Adrenal gland (tissue), 12 donors: ENCODE results near the gene YOD1. TPM values are rescaled to one million over a fixed set of nuclear protein-coding genes. Genes with fewer than 3 reads are reported as not detected.
A peak's percentile ranks its signal among the peaks of the same experiment; 100 is the strongest.

Experiments
- DNase-seq, 7 donors: peaks; one replicate each; pipeline ENCODE4 v3.0.0-alpha.2; 2019 to 2020
- H3K27ac ChIP-seq, 5 donors: fragments of 200-600 bp; sonication (generic) in 4 of 5; 1 replicate in 3 of 5; 2 replicates in 2 of 5; pipeline versions ENCODE4 v1.5.1 to v1.8.0; 2016 to 2020; ENCODE audit warnings: mild to moderate bottlenecking in 1 of 5
- H3K27me3 ChIP-seq: fragments of 200-600 bp; 2 replicates; pipeline ENCODE4 v1.8.0; 2021
- H3K36me3 ChIP-seq, 2 donors: fragments of 200-600 bp; replicated peaks in 1 of 2; 1 replicate in 1 of 2; 2 replicates in 1 of 2; pipeline versions ENCODE4 v1.5.1 to v1.8.0; 2018 to 2022
- H3K4me1 ChIP-seq, 2 donors: fragments of 200-600 bp; replicated peaks in 1 of 2; 1 replicate in 1 of 2; 2 replicates in 1 of 2; pipeline versions ENCODE4 v1.5.1 to v1.8.0; 2018 to 2021
- H3K4me3 ChIP-seq, 4 donors: fragments of 200-600 bp; sonication (generic) in 3 of 4; one replicate each; pipeline ENCODE4 v1.5.1; 2016 to 2018
- H3K9me3 ChIP-seq, 3 donors: fragments of 200-600 bp; sonication (generic) in 1 of 3; replicated peaks in 1 of 3; 1 replicate in 2 of 3; 2 replicates in 1 of 3; pipeline versions ENCODE4 v1.5.1 to v1.8.0; 2016 to 2021
- POLR2A ChIP-seq, 2 donors: fragments of 450-650 bp; IDR thresholded peaks; one replicate each; pipeline ENCODE4 v1.6.1; 2017; ENCODE audit warnings: antibody characterized with exemption in 2 of 2, mild to moderate bottlenecking in 2 of 2, moderate library complexity in 1 of 2
- WGBS, 4 donors: extraction: QIAGEN DNeasy Blood & Tissue Kit in 2 of 4; methylation state at CpG; one replicate each; pipeline versions ENCODE4 v1.1.5 to v1.1.7; 2013 to 2017; 5-methylcytosine and 5-hydroxymethylcytosine counted together
- intact Hi-C, 2 donors: fragments of 100-400 bp; cut with DNase I; formaldehyde crosslinking; loops; one replicate each; pipeline versions ENCODE4 v1.14.1 to v1.15.0; 2022 to 2023
- polyA plus RNA-seq, 3 donors: library from polyadenylated mRNA; stranded (reverse); fragments of 200-250 nt in 2 of 3; fragments of 350-450 nt in 1 of 3; fragmentation: Illumina TruSeq in 1 of 3; extraction: RNeasy Lipid Tissue Mini Kit (QIAGEN cat#74804) in 1 of 3; gene quantifications; one replicate each; pipeline ENCODE4 v1.2.3, GENCODE V29; 2013 to 2014
- total RNA-seq, 9 donors: library from RNA; depleted of rRNA in 4 of 9; stranded (reverse); fragments of >200 nt in 4 of 9; fragments of 120-200 nt in 1 of 9; fragmentation: NEBNext Ultra II Directional in 1 of 9; extraction: Animal tissue kit (Norgen Biotek cat#: 25700) in 1 of 9; gene quantifications; one replicate each; pipeline versions ENCODE4 v1.1.0 to v1.2.4, GENCODE V29; 2013 to 2023
- TF ChIP-seq, protein P1 (sequence below), 6 experiments: fragments of 450-650 bp in 4 of 6; fragments of 200-600 bp in 2 of 6; sonication (generic) in 1 of 6; IDR thresholded peaks; 1 replicate in 5 of 6; 2 replicates in 1 of 6; pipeline versions ENCODE4 v1.5.1 to v1.8.0; 2016 to 2021; ENCODE audit warnings: antibody characterized with exemption in 6 of 6, mild to moderate bottlenecking in 2 of 6, moderate library complexity in 1 of 6
- donor health status: healthy with polysubstance abuse.
- donor health status: Bipolar disorder and iron deficiency.
- donor health status: DM: yes; HTN: yes; CAD: no.
- donor health status: DM: no; HTN: no; CAD: no.
- donor health status: DM: no; HTN: no; CAD: no.
- donor health status: DM: yes; HTN: yes; CAD: no.

YOD1 gene
- total and polyA plus RNA-seq, 12 donors, result 2.5 to 22.1 (median 8.6) TPM

DNA sequence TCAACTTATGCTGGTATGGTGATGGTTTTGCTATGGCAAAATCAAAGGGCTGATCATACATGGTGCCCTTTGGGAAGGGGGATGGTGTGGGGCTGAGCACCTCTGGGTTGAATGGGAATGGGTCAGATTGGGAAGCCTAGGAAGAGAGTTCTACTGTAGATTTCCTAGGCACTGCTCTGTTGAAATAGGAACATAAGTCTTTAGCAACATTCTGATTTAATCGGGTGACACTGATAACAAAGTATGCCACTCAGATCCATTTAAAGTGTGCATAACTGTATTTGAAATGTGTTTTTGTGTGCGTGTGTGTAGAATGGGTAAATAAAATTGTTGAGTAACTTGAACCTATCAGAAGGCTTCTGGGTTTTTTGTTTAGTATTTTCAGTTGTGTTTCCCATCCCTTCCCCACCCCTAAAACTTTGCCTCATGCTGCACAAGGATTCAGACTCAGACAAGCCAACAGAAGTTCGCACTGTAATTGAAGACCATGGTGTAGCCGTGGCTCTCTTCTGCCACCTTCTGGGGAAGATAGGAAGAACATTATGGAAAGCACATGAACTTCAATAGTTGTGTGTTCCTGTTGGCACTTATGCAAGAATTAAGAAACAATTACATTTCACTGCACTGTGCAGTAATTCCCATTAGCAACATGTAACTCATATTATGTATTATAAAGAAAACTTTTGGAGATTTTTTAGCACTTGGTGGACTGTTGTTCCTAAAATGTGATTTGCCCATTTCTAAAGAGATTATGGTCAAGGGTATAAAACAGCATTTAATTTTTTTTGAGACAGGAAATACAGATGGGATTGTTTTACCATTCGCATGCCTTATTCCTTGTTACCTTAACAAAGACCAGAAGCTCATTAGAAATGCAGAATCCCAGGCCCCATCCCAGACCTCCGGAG, 26.7 kb upstream of the YOD1 start:
- H3K4me3 ChIP-seq, result no peak overlapping the region

DNA sequence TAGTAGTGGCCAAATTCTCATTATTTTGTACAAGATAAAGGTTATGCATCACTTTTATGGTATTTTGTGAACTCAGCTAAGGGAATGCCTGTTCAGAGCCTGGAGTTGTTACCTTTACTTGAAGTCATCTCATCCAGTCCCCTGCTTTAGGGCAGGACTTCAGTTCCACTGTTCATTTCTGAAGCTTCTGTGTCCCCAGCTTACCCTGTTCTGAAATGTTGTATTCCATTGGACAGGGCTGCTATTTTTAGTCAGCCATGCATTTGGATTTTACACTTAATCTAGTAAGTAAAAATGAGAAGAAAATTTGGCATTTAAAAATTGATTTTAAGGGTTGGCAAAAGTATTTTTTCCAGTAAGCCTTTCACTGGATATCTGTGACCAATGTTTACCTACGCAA, 26.0 kb upstream of the YOD1 start:
- no peaks in the 10 kb centered on the region for H3K27me3 ChIP-seq
- H3K4me1 ChIP-seq, result no peaks in the 10 kb centered on the region
- H3K4me3 ChIP-seq, result no peak overlapping the region
- 93 to 100% (median 97%) methylated on average over 1 of the region's 1 CpG for WGBS, 4 donors
- no peaks in the 10 kb centered on the region for H3K9me3 ChIP-seq
- no peak overlapping the region for H3K27ac ChIP-seq
- H3K36me3 ChIP-seq, result peaks cover 0 to 9% of the 10 kb centered on the region in 2 donors
- no peak for DNase-seq
- intact Hi-C loops, result no loop called here
- TF ChIP-seq, protein P1, sequence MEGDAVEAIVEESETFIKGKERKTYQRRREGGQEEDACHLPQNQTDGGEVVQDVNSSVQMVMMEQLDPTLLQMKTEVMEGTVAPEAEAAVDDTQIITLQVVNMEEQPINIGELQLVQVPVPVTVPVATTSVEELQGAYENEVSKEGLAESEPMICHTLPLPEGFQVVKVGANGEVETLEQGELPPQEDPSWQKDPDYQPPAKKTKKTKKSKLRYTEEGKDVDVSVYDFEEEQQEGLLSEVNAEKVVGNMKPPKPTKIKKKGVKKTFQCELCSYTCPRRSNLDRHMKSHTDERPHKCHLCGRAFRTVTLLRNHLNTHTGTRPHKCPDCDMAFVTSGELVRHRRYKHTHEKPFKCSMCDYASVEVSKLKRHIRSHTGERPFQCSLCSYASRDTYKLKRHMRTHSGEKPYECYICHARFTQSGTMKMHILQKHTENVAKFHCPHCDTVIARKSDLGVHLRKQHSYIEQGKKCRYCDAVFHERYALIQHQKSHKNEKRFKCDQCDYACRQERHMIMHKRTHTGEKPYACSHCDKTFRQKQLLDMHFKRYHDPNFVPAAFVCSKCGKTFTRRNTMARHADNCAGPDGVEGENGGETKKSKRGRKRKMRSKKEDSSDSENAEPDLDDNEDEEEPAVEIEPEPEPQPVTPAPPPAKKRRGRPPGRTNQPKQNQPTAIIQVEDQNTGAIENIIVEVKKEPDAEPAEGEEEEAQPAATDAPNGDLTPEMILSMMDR (IDR thresholded peaks at IDR 0.05), result no peak
- no peak for TF ChIP-seq POLR2A (IDR thresholded peaks at IDR 0.05)

More for the DNA sequence above, 26.7 kb upstream of the YOD1 start:
- Histone ChIP-seq H3K27ac (no peak overlapping the region), H3K36me3 (peaks cover 0 to 8% of the 10 kb centered on the region in 2 donors), H3K27me3 (no peaks in the 10 kb centered on the region), H3K9me3 (no peaks in the 10 kb centered on the region), H3K4me1 (no peaks in the 10 kb centered on the region)
- no peak for TF ChIP-seq POLR2A (IDR thresholded peaks at IDR 0.05)
- TF ChIP-seq, protein P1 (IDR thresholded peaks at IDR 0.05), result peak; percentile 85 to 91 (median 88)
- WGBS, 4 donors, result 36 to 40% (median 38%) methylated on average over 6 of the region's 6 CpGs
- intact Hi-C loops, result loop anchor here in 1 of 2 donors (2.0 kb wide), 1 partner anchor 29 kb away; no protein-coding TSS in a partner anchor
- peak; percentile 62 to 85 (median 76) for DNase-seq

DNA sequence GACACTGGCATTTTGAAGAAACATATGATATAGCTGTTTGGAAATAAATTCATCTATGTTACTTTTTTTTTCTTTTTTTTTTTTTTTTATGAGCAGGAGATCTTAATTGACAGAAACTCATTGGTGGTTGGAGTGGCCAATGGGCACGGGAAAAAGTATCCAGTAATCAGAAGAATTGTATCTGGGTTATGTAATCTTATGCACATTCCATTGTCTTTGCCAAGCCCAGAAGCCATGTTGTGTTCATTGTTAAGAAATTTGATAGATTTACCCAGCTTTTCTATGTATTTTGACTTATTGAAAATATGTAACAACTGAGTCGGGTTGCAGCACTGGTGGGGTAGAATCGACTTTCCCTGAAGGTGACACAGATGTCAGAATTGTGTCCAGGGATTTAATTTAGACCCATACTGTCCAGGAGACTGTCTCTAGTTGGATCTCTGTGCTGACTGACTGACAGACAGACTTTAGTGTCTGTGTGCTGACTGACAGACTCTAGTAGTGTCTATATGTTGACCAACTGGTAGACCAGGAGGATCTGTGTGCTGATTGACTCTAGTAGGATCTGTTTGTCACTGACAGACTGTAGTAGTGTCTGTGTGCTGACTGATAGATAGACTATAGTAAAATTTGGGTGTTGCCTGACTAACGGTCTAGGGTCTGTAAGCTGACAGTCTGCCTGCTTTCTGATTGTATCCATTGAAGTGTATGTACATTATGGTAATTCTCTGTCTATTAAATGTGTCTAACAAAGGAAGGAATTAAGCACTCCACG, 25.4 kb upstream of the YOD1 start:
- intact Hi-C loops, result no loop called here
- Histone ChIP-seq H3K36me3 (peaks cover 0 to 15% of the 10 kb centered on the region in 2 donors), H3K4me3 (no peak overlapping the region), H3K9me3 (no peaks in the 10 kb centered on the region), H3K27ac (no peak overlapping the region), H3K27me3 (no peaks in the 10 kb centered on the region), H3K4me1 (no peaks in the 10 kb centered on the region)
- DNase-seq, result no peak
- no peak for TF ChIP-seq POLR2A (IDR thresholded peaks at IDR 0.05)
- 69 to 81% (median 76%) methylated on average over 5 of the region's 5 CpGs for WGBS, 4 donors

DNA sequence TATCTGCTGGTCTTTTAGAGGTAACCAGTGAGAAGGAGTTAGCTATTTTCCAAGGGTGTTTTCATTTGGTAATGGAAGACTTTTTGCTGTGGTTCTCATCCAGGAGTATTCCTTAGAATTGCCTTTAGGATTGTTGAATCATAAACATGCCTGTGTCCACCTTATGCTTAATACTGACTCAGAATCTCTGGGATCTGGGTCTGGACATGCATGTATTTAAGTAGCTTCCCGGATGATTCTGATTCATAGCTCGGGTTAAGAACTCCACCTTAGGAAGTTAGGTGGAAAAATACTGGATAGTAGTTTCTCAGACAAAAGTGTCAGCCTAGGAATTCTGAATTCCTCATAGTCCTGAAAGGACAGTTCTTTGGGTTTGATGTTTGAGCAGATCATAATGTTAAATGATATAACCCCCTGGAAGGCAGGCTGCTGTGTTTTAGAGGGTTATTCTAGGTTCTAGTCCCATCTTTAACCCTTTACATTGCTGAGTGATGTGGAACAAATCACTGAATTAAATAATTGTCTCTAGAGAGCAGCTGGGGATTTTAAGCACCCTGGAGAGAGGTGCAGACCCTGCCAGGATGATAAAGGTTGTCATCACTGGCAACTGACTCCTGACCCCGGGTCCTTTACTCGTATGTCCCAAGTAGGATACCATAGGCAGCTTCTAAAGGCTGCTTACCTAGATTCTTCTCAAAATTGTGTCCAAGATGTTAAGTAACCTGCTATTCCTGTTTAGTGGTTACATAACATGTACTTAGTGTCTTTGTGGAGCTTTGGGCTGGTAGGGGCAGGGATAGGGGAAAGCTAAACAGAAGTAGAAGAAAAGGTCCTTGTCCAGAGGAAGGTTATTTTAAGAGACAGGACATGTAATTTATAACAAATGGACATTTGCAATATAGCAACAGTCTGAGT, 23.2 kb upstream of the YOD1 start:
- Histone ChIP-seq H3K4me1 (no peaks in the 10 kb centered on the region), H3K27ac (no peak overlapping the region), H3K27me3 (no peaks in the 10 kb centered on the region), H3K36me3 (peaks cover 0 to 32% of the 10 kb centered on the region in 2 donors), H3K9me3 (no peaks in the 10 kb centered on the region), H3K4me3 (no peak overlapping the region)
- WGBS, 4 donors, result 63 to 69% (median 67%) methylated on average over 4 of the region's 4 CpGs
- DNase-seq, result no peak
- no peak for TF ChIP-seq POLR2A (IDR thresholded peaks at IDR 0.05)
- TF ChIP-seq, protein P1 (IDR thresholded peaks at IDR 0.05), result no peak
- intact Hi-C loops, result loop anchor here in 1 of 2 donors (5.0 kb wide), 1 partner anchor 328 kb away; no protein-coding TSS in a partner anchor
